SJSA1 (cell line): ENCODE results near the gene RABEPK. TPM values are rescaled to one million over a fixed set of nuclear protein-coding genes. Genes with fewer than 3 reads are reported as not detected.
"Not testable (repeated sequence)": the region's sequence is repeated elsewhere in the genome, so short reads cannot be mapped to it uniquely, and the experiment has no call there.

ENCODE experiments used
- DNase-seq, 2 experiments: peaks; one replicate each; pipeline ENCODE4 v3.0.0-alpha.2; 2015 to 2020; ENCODE audit warnings: low spot score in 2 of 2, low read depth in 1 of 2
- H3K27ac ChIP-seq: fragments of 250-450 bp; sonication (Bioruptor Pico); 2 replicates; pipeline ENCODE4 v1.5.1; 2020; ENCODE audit warnings: mild to moderate bottlenecking, moderate library complexity
- H3K27me3 ChIP-seq: fragments of 250-450 bp; sonication (Bioruptor Pico); replicated peaks from 2 replicates; pipeline ENCODE4 v1.5.1; 2020; ENCODE audit warnings: mild to moderate bottlenecking, moderate library complexity
- H3K36me3 ChIP-seq: fragments of 250-450 bp; sonication (Bioruptor Pico); 2 replicates; pipeline ENCODE4 v1.5.1; 2020; ENCODE audit warnings: mild to moderate bottlenecking
- H3K4me1 ChIP-seq: fragments of 250-450 bp; sonication (Bioruptor Pico); replicated peaks from 2 replicates; pipeline ENCODE4 v1.6.1; 2021; ENCODE audit warnings: mild to moderate bottlenecking
- H3K4me3 ChIP-seq: fragments of 250-450 bp; sonication (Bioruptor Pico); 2 replicates; pipeline ENCODE4 v1.5.1; 2020; ENCODE audit warnings: mild to moderate bottlenecking
- H3K9me3 ChIP-seq: fragments of 250-450 bp; sonication (Bioruptor Pico); replicated peaks from 2 replicates; pipeline ENCODE4 v1.5.1; 2020; ENCODE audit warnings: mild to moderate bottlenecking
- total RNA-seq: library from RNA; depleted of rRNA; stranded (reverse); fragments of >200 nt; shearing (Covaris generic); gene quantifications from 2 replicates; pipeline ENCODE4 v1.2.3, GENCODE V29; 2014

RABEPK gene
- total RNA-seq, 1 experiment from 2014 or later = 25.1 TPM

GRCh38 chr9:125243792-125244260 is 43.5 kb downstream of the RABEPK start:
- no peak for DNase-seq
- Histone ChIP-seq H3K27ac (peak overlapping the region; percentile 95), H3K9me3 (no peaks in the 10 kb centered on the region), H3K4me3 (no peak overlapping the region), H3K4me1 (peaks cover 24% of the 10 kb centered on the region), H3K27me3 (no peaks in the 10 kb centered on the region), H3K36me3 (peaks cover 23% of the 10 kb centered on the region)

- DNase-seq = no peak
These were observed 45.9 kb downstream of the RABEPK start for GRCh38 chr9:125246261-125246667.

GRCh38 chr9:125254231-125254630 is 53.9 kb downstream of the RABEPK start:
- Histone ChIP-seq H3K27me3 (no peaks in the 10 kb centered on the region), H3K4me3 (no peak overlapping the region), H3K27ac (no peak overlapping the region), H3K4me1 (no peaks in the 10 kb centered on the region), H3K36me3 (no peaks in the 10 kb centered on the region), H3K9me3 (no peaks in the 10 kb centered on the region)
- no peak for DNase-seq

More at GRCh38 chr9:125246261-125246667, 45.9 kb downstream of the RABEPK start:
- Histone ChIP-seq H3K4me3 (no peak overlapping the region), H3K9me3 (no peaks in the 10 kb centered on the region), H3K36me3 (no peaks in the 10 kb centered on the region), H3K4me1 (peaks cover 24% of the 10 kb centered on the region), H3K27ac (no peak overlapping the region), H3K27me3 (no peaks in the 10 kb centered on the region)

GRCh38 chr9:125255781-125256391 is 55.5 kb downstream of the RABEPK start:
- Histone ChIP-seq H3K27me3 (no peaks in the 10 kb centered on the region), H3K9me3 (no peaks in the 10 kb centered on the region), H3K4me1 (no peaks in the 10 kb centered on the region), H3K36me3 (no peaks in the 10 kb centered on the region), H3K4me3 (no peak overlapping the region), H3K27ac (no peak overlapping the region)
- DNase-seq = no peak

GRCh38 chr9:125258160-125258785 is 57.9 kb downstream of the RABEPK start:
- H3K4me3 ChIP-seq = no peak overlapping the region
- DNase-seq = no peak
- H3K27ac ChIP-seq = no peak overlapping the region
- peaks cover 11% of the 10 kb centered on the region for H3K4me1 ChIP-seq
- H3K36me3 ChIP-seq = peaks cover 10% of the 10 kb centered on the region
- H3K9me3 ChIP-seq = no peaks in the 10 kb centered on the region
- H3K27me3 ChIP-seq = no peaks in the 10 kb centered on the region

GRCh38 chr9:125258832-125259534 is 58.6 kb downstream of the RABEPK start:
- Histone ChIP-seq H3K27ac (no peak overlapping the region), H3K27me3 (no peaks in the 10 kb centered on the region), H3K36me3 (peaks cover 10% of the 10 kb centered on the region), H3K4me1 (peaks cover 11% of the 10 kb centered on the region), H3K4me3 (no peak overlapping the region), H3K9me3 (no peaks in the 10 kb centered on the region)
- no peak for DNase-seq

- H3K27me3 ChIP-seq = no peaks in the 10 kb centered on the region
- peaks cover 11% of the 10 kb centered on the region for H3K4me1 ChIP-seq
- no peaks in the 10 kb centered on the region for H3K9me3 ChIP-seq
- peaks cover 15% of the 10 kb centered on the region for H3K36me3 ChIP-seq
- H3K4me3 ChIP-seq = no peak overlapping the region
- H3K27ac ChIP-seq = no peak overlapping the region
- no peak for DNase-seq
These were observed 60.2 kb downstream of the RABEPK start for GRCh38 chr9:125260561-125260960.

- peak; percentile 90 to 92 for DNase-seq
- Histone ChIP-seq H3K36me3 (peaks cover 15% of the 10 kb centered on the region), H3K27me3 (no peaks in the 10 kb centered on the region), H3K27ac (peak within 1 kb of the TSS; percentile 44), H3K9me3 (no peaks in the 10 kb centered on the region), H3K4me3 (peak within 1 kb of the TSS; percentile 82), H3K4me1 (peaks cover 11% of the 10 kb centered on the region)
These were observed 61.4 kb downstream of the RABEPK start, which contains the start of gene GAPVD1 for GRCh38 chr9:125261501-125262293. Gene GAPVD1, plus strand, starts transcription at chr9:125261826. Its CDS starts 37,096 bp downstream, at chr9:125298922.

- H3K27me3 ChIP-seq = no peaks in the 10 kb centered on the region
These were observed 62.1 kb downstream of the RABEPK start for GRCh38 chr9:125262294-125262991.

GRCh38 chr9:125264068-125264467 is 63.7 kb downstream of the RABEPK start:
- H3K27ac ChIP-seq, H3K27me3 ChIP-seq, H3K4me3 ChIP-seq, H3K9me3 ChIP-seq, DNase-seq: not testable (repeated sequence)
- H3K4me1 ChIP-seq = peaks cover 11% of the 10 kb centered on the region
- H3K36me3 ChIP-seq = peaks cover 15% of the 10 kb centered on the region

More at GRCh38 chr9:125262294-125262991, 62.1 kb downstream of the RABEPK start:
- H3K4me3 ChIP-seq = peak overlapping the region; percentile 82
- H3K9me3 ChIP-seq = no peaks in the 10 kb centered on the region
- H3K36me3 ChIP-seq = peaks cover 15% of the 10 kb centered on the region
- peaks cover 11% of the 10 kb centered on the region for H3K4me1 ChIP-seq
- no peak overlapping the region for H3K27ac ChIP-seq
- no peak for DNase-seq

- no peak overlapping the region for H3K27ac ChIP-seq
- H3K4me1 ChIP-seq = no peaks in the 10 kb centered on the region; the same call in 1 of the 2 replicates
- H3K27me3 ChIP-seq = no peaks in the 10 kb centered on the region
- H3K9me3 ChIP-seq = no peaks in the 10 kb centered on the region
- no peak for DNase-seq
- H3K4me3 ChIP-seq = no peak overlapping the region
- peaks cover 6% of the 10 kb centered on the region; the same call in 1 of the 2 replicates for H3K36me3 ChIP-seq
These were observed 68.2 kb downstream of the RABEPK start for GRCh38 chr9:125268394-125269013.

- no peak overlapping the region for H3K4me3 ChIP-seq
- no peaks in the 10 kb centered on the region; the same call in 1 of the 2 replicates for H3K4me1 ChIP-seq
- H3K27ac ChIP-seq = no peak overlapping the region
- DNase-seq = no peak
- no peaks in the 10 kb centered on the region for H3K9me3 ChIP-seq
- H3K27me3 ChIP-seq = no peaks in the 10 kb centered on the region
- peaks cover 6% of the 10 kb centered on the region; the same call in 1 of the 2 replicates for H3K36me3 ChIP-seq
These were observed 68.7 kb downstream of the RABEPK start for GRCh38 chr9:125269014-125269397.
